ENCODE measurements around the gene FDX2. TPM values are rescaled to one million over a fixed set of nuclear protein-coding genes. Genes with fewer than 3 reads are reported as not detected.

Gene FDX2
- total and polyA plus RNA-seq, 2 of the 13 experiments (the other 11 are each of a cell fraction or from before 2014, with no cell fraction given) = 21.0 to 24.7 TPM

- FAIRE-seq = no peak
- Histone ChIP-seq H3K36me3 (replicated peaks in 1 of 2; ENCODE audit: control insufficient read depth in 1 of 2, insufficient read depth in 2 of 2, low read length in 2 of 2) (no peaks in the 10 kb centered on the region), H3K4me3 (replicated peaks in 1 of 3; ENCODE audit: insufficient read depth in 1 of 3, low read depth in 2 of 3, low read length in 3 of 3) (no peak overlapping the region), H3K27me3 (ENCODE audit: control insufficient read depth in 1 of 2, insufficient read depth in 2 of 2, low read length in 2 of 2) (peaks cover 0 to 20% of the 10 kb centered on the region in 2 experiments; a peak in 3 of 5 replicates), H3K27ac (ENCODE audit: extremely low read length, insufficient read depth, low read length) (no peak overlapping the region), H3K4me1 (ENCODE audit: insufficient read depth, low read length) (peaks cover 49% of the 10 kb centered on the region), H4K20me1 (ENCODE audit: insufficient read depth, low read length) (no peaks in the 10 kb centered on the region), H3K9me3 (ENCODE audit: low read length) (no peaks in the 10 kb centered on the region), H2AFZ (ENCODE audit: low read length) (no peak overlapping the region), H3K9ac (ENCODE audit: insufficient read depth, low read depth, low read length) (no peak overlapping the region), H3K79me2 (ENCODE audit: insufficient read depth, low read length) (no peaks in the 10 kb centered on the region), H3K4me2 (ENCODE audit: low read depth, low read length) (no peak overlapping the region)
- POLR2A ChIA-PET = no interaction called here
- ATAC-seq = no peak
- no TSS peak for BruUV-seq (replicated peaks)
- CTCF ChIA-PET (ENCODE audit: low intra/inter-chr PET ratio, low total read pairs) = no interaction called here
- DNase-seq (ENCODE audit: low spot score) = no peak
- in situ Hi-C loops (cut with HindIII; ENCODE audit: extremely low pct_ligation_motif_present, low pct_unique_long_range_greater_than_20kb) (no loop called here), intact Hi-C loops (cut with micrococcal nuclease; ENCODE audit: unreplicated experiment) (loop anchor here (2.0 kb wide), 1 partner anchor 39 kb away; the partner anchor contains the start of gene RAVER1)
- 96% methylated on average over 14 of the region's 49 CpGs for WGBS (ENCODE audit: low lambda C conversion rate)
- TF ChIP-seq ZNF552 (CRISPR knock-in tag; IDR thresholded peaks at IDR 0.05; ENCODE audit: borderline replicate concordance) (no peak), ZFP62 (CRISPR knock-in tag; IDR thresholded peaks at IDR 0.05) (no peak), ZNF136 (CRISPR knock-in tag; IDR thresholded peaks at IDR 0.05; ENCODE audit: low read depth) (no peak), AHR (CRISPR knock-in tag; IDR thresholded peaks at IDR 0.05) (no peak), ZNF605 (CRISPR knock-in tag; IDR thresholded peaks at IDR 0.05) (no peak), TBX2 (CRISPR knock-in tag; IDR thresholded peaks at IDR 0.05; ENCODE audit: borderline replicate concordance) (no peak), RFX1 (IDR thresholded peaks at IDR 0.05) (no peak), ZNF639 (CRISPR knock-in tag; conservative IDR thresholded peaks at IDR 0.05) (no peak), ZNF782 (CRISPR knock-in tag; IDR thresholded peaks at IDR 0.05; ENCODE audit: borderline replicate concordance) (no peak), ZC3H4 (CRISPR knock-in tag; IDR thresholded peaks at IDR 0.05; ENCODE audit: borderline replicate concordance) (no peak), PREB (CRISPR knock-in tag; IDR thresholded peaks at IDR 0.05) (no peak), TGIF2 (CRISPR knock-in tag; IDR thresholded peaks at IDR 0.05) (no peak), ZNF607 (CRISPR knock-in tag; IDR thresholded peaks at IDR 0.05; ENCODE audit: borderline replicate concordance) (no peak), ASH2L (IDR thresholded peaks at IDR 0.05; ENCODE audit: insufficient read length, low read depth, low read length) (no peak)
- TF ChIP-seq, protein P1, sequence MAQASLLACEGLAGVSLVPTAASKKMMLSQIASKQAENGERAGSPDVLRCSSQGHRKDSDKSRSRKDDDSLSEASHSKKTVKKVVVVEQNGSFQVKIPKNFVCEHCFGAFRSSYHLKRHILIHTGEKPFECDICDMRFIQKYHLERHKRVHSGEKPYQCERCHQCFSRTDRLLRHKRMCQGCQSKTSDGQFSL (CRISPR knock-in tag; IDR thresholded peaks at IDR 0.05) = no peak
- TF ChIP-seq, protein P2, sequence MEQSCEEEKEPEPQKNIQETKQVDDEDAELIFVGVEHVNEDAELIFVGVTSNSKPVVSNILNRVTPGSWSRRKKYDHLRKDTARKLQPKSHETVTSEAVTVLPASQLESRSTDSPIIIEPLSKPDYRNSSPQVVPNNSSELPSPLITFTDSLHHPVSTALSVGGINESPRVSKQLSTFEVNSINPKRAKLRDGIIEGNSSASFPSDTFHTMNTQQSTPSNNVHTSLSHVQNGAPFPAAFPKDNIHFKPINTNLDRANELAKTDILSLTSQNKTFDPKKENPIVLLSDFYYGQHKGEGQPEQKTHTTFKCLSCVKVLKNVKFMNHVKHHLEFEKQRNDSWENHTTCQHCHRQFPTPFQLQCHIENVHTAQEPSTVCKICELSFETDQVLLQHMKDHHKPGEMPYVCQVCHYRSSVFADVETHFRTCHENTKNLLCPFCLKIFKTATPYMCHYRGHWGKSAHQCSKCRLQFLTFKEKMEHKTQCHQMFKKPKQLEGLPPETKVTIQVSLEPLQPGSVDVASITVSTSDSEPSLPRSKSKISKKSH (CRISPR knock-in tag; IDR thresholded peaks at IDR 0.05; ENCODE audit: borderline replicate concordance) = no peak
- TF ChIP-seq, protein P3, sequence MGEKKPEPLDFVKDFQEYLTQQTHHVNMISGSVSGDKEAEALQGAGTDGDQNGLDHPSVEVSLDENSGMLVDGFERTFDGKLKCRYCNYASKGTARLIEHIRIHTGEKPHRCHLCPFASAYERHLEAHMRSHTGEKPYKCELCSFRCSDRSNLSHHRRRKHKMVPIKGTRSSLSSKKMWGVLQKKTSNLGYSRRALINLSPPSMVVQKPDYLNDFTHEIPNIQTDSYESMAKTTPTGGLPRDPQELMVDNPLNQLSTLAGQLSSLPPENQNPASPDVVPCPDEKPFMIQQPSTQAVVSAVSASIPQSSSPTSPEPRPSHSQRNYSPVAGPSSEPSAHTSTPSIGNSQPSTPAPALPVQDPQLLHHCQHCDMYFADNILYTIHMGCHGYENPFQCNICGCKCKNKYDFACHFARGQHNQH (CRISPR knock-in tag; IDR thresholded peaks at IDR 0.05) = no peak
Observed at GRCh38 chr19:10293637-10294367, 22.0 kb downstream of the FDX2 start.
